Fibroblast of lung (primary cell): ENCODE results near the gene IFT52. TPM values are rescaled to one million over a fixed set of nuclear protein-coding genes. Genes with fewer than 3 reads are reported as not detected.
"Not testable (repeated sequence)": the region's sequence is repeated elsewhere in the genome, so short reads cannot be mapped to it uniquely, and the experiment has no call there.

Experiments
- DNase-seq, 2 donors: peaks; one replicate each; pipeline versions ENCODE4 v3.0.0 to v3.0.0-alpha.2; 2010; ENCODE audit warnings: low read depth in 2 of 2
- H2AFZ ChIP-seq: 2 replicates; pipeline ENCODE4 v1.5.1; 2012; ENCODE audit warnings: low read length, control low read depth, inconsistent platforms
- H3K27ac ChIP-seq: 2 replicates; pipeline ENCODE4 v1.5.1; 2011; ENCODE audit warnings: low read length, control low read depth; ENCODE audit not compliant: insufficient read depth
- H3K27me3 ChIP-seq: 2 replicates; pipeline ENCODE4 v1.5.1; 2011; ENCODE audit warnings: mild to moderate bottlenecking, low read length; ENCODE audit not compliant: control insufficient read depth, insufficient read depth
- H3K36me3 ChIP-seq: 2 replicates; pipeline ENCODE4 v1.5.1; 2011; ENCODE audit warnings: low read length; ENCODE audit not compliant: control insufficient read depth, insufficient read depth
- H3K4me1 ChIP-seq: 2 replicates; pipeline ENCODE4 v1.5.1; 2011; ENCODE audit warnings: low read length; ENCODE audit not compliant: control insufficient read depth, insufficient read depth; ENCODE audit errors: extremely low read depth
- H3K4me2 ChIP-seq: 2 replicates; pipeline ENCODE4 v1.5.1; 2011; ENCODE audit warnings: low read length, control low read depth; ENCODE audit not compliant: insufficient read depth; ENCODE audit errors: extremely low read depth
- H3K4me3 ChIP-seq, 4 experiments: fragments of 200-600 bp in 1 of 4; sonication (generic) in 1 of 4; replicated peaks in 1 of 4; 2 replicates each; pipeline ENCODE4 v1.5.1; 2011 to 2016; ENCODE audit warnings: low read length in 4 of 4, low read depth in 3 of 4, mild to moderate bottlenecking in 3 of 4, control low read depth in 2 of 4, inconsistent platforms in 1 of 4, mixed read lengths in 1 of 4; ENCODE audit not compliant: insufficient read depth in 1 of 4; ENCODE audit errors: control extremely low read depth in 1 of 4
- H3K79me2 ChIP-seq: 2 replicates; pipeline ENCODE4 v1.5.1; 2012; ENCODE audit warnings: mild to moderate bottlenecking, low read length, inconsistent platforms; ENCODE audit not compliant: control insufficient read depth, insufficient read depth
- H3K9ac ChIP-seq: 2 replicates; pipeline ENCODE4 v1.5.1; 2011; ENCODE audit warnings: mild to moderate bottlenecking, low read length, control low read depth; ENCODE audit not compliant: insufficient read depth
- H3K9me3 ChIP-seq: 2 replicates; pipeline ENCODE4 v1.5.1; 2012; ENCODE audit warnings: low read depth, low read length; ENCODE audit not compliant: control insufficient read depth, insufficient read depth
- H4K20me1 ChIP-seq: 2 replicates; pipeline ENCODE4 v1.5.1; 2011; ENCODE audit warnings: low read length; ENCODE audit not compliant: control insufficient read depth, insufficient read depth; ENCODE audit errors: extremely low read depth
- CTCF ChIP-seq, 2 donors: IDR thresholded peaks in 1 of 2; conservative IDR thresholded peaks in 1 of 2; 1 replicate in 1 of 2; 2 replicates in 1 of 2; pipeline ENCODE4 v1.5.1; 2011 to 2012; ENCODE audit warnings: low read length in 2 of 2, control low read depth in 1 of 2, inconsistent platforms in 1 of 2, low read depth in 1 of 2, mild to moderate bottlenecking in 1 of 2
- EZH2 ChIP-seq: IDR thresholded peaks from 2 replicates; pipeline ENCODE4 v1.5.1; 2012; ENCODE audit warnings: low read length, control low read depth, mild to moderate bottlenecking; ENCODE audit errors: missing control alignments
- polyA plus RNA-seq, 2 donors: library from polyadenylated mRNA; depleted of rRNA in 1 of 2; stranded (reverse) in 1 of 2; unstranded in 1 of 2; fragments of >200 nt; gene quantifications; 2 replicates each; pipeline ENCODE4 v1.2.1, GENCODE V29; 2011 to 2012; ENCODE audit warnings: missing spikeins in 1 of 2
- total RNA-seq: library from RNA; depleted of rRNA; stranded (reverse); fragments of >200 nt; gene quantifications from 2 replicates; pipeline ENCODE4 v1.2.1, GENCODE V29; 2014

Gene IFT52
- total and polyA plus RNA-seq, 2 donors (not counting 1 experiment from before 2014, with no cell fraction given) = 38.8 to 41.9 TPM

GRCh38 chr20:43583982-43584432 lies 6.7 kb upstream of the IFT52 start:
- Histone ChIP-seq H3K4me2 (no peak overlapping the region), H3K4me3 (no peak overlapping the region), H3K9ac (no peak overlapping the region), H3K4me1 (peaks cover 7% of the 10 kb centered on the region), H4K20me1 (no peaks in the 10 kb centered on the region), H3K9me3 (no peaks in the 10 kb centered on the region), H3K27me3 (no peaks in the 10 kb centered on the region), H2AFZ (no peak overlapping the region), H3K36me3 (no peaks in the 10 kb centered on the region), H3K79me2 (no peaks in the 10 kb centered on the region), H3K27ac (no peak overlapping the region)
- TF ChIP-seq EZH2 (no peak), CTCF (conservative IDR thresholded peaks at IDR 0.05 in 1 of 2, IDR thresholded peaks at IDR 0.05 in 1 of 2; ENCODE audit: low read depth in 1 of 2, low read length in 2 of 2) (no peak)
- DNase-seq = peak; percentile 97 to 99

GRCh38 chr20:43584448-43585136 lies 6.1 kb upstream of the IFT52 start:
- no peak overlapping the region for H3K4me2 ChIP-seq
- DNase-seq = peak; percentile 87 to 88
- peaks cover 7% of the 10 kb centered on the region for H3K4me1 ChIP-seq
- no peaks in the 10 kb centered on the region for H4K20me1 ChIP-seq
- no peak overlapping the region for H3K9ac ChIP-seq
- no peak overlapping the region for H3K4me3 ChIP-seq
- H3K36me3 ChIP-seq = no peaks in the 10 kb centered on the region
- TF ChIP-seq EZH2 (no peak), CTCF (conservative IDR thresholded peaks at IDR 0.05 in 1 of 2, IDR thresholded peaks at IDR 0.05 in 1 of 2; ENCODE audit: low read depth in 1 of 2, low read length in 2 of 2) (no peak)
- H3K27ac ChIP-seq = peak overlapping the region; percentile 16
- H3K27me3 ChIP-seq = no peaks in the 10 kb centered on the region
- H3K9me3 ChIP-seq = no peaks in the 10 kb centered on the region
- H3K79me2 ChIP-seq = no peaks in the 10 kb centered on the region
- no peak overlapping the region for H2AFZ ChIP-seq

- Histone ChIP-seq H3K4me1 (peaks cover 7% of the 10 kb centered on the region), H3K36me3 (no peaks in the 10 kb centered on the region), H3K27ac (no peak overlapping the region), H2AFZ (no peak overlapping the region), H4K20me1 (no peaks in the 10 kb centered on the region), H3K79me2 (peaks cover 7% of the 10 kb centered on the region), H3K4me3 (no peak overlapping the region), H3K4me2 (no peak overlapping the region), H3K27me3 (no peaks in the 10 kb centered on the region), H3K9ac (no peak overlapping the region), H3K9me3 (no peaks in the 10 kb centered on the region)
- DNase-seq = no peak
- TF ChIP-seq EZH2 = no peak
- no peak for TF ChIP-seq CTCF (conservative IDR thresholded peaks at IDR 0.05 in 1 of 2, IDR thresholded peaks at IDR 0.05 in 1 of 2; ENCODE audit: low read depth in 1 of 2, low read length in 2 of 2)
These were observed 4.1 kb upstream of the IFT52 start for GRCh38 chr20:43586641-43587040.

- not testable (repeated sequence) for H3K4me3 ChIP-seq
These were observed 2.2 kb upstream of the IFT52 start for GRCh38 chr20:43588526-43588925.

More at GRCh38 chr20:43588526-43588925, 2.2 kb upstream of the IFT52 start:
- H3K9ac ChIP-seq, H3K79me2 ChIP-seq, H3K36me3 ChIP-seq, H2AFZ ChIP-seq, DNase-seq, H4K20me1 ChIP-seq, H3K4me1 ChIP-seq, H3K27me3 ChIP-seq, H3K4me2 ChIP-seq, H3K9me3 ChIP-seq, H3K27ac ChIP-seq: not testable (repeated sequence)
